ENCODE results near the gene MRRF.
"Not testable (repeated sequence)": the region's sequence is repeated elsewhere in the genome, so short reads cannot be mapped to it uniquely, and the experiment has no call there.

The MRRF gene

GRCh38 chr9:122322553-122322952 is 57.9 kb downstream of the MRRF start:
- no peak for DNase-seq (ENCODE audit: low read depth, low spot score)
- no peaks in the 10 kb centered on the region for H3K9me3 ChIP-seq (ENCODE audit: low read depth, low read length)
- TF ChIP-seq EZH2 (IDR thresholded peaks at IDR 0.05) (no peak), FOXP2 (optimal IDR thresholded peaks at IDR 0.05; ENCODE audit: control extremely low read depth, extremely low read length, insufficient read depth) (no peak), POLR2AphosphoS5 (IDR thresholded peaks at IDR 0.05; ENCODE audit: borderline replicate concordance, low read depth, low read length) (no peak)
- H3K27ac ChIP-seq: no peak overlapping the region
- H3K36me3 ChIP-seq (ENCODE audit: insufficient read depth, low read length): peaks cover 30% of the 10 kb centered on the region
- H3K9ac ChIP-seq (ENCODE audit: insufficient read length): no peak overlapping the region
- H3K4me3 ChIP-seq: no peak overlapping the region

GRCh38 chr9:122324665-122325064 is 60.0 kb downstream of the MRRF start:
- H3K9ac ChIP-seq (ENCODE audit: insufficient read length); H3K4me3 ChIP-seq; H3K9me3 ChIP-seq (ENCODE audit: low read depth, low read length); DNase-seq (ENCODE audit: low read depth, low spot score); H3K27ac ChIP-seq: not testable (repeated sequence)
- H3K36me3 ChIP-seq (ENCODE audit: insufficient read depth, low read length): peaks cover 30% of the 10 kb centered on the region

GRCh38 chr9:122325124-122325523 is 60.4 kb downstream of the MRRF start:
- no peak overlapping the region for H3K4me3 ChIP-seq
- no peak for TF ChIP-seq POLR2AphosphoS5 (IDR thresholded peaks at IDR 0.05; ENCODE audit: borderline replicate concordance, low read depth, low read length)
- no peaks in the 10 kb centered on the region for H3K9me3 ChIP-seq (ENCODE audit: low read depth, low read length)
- no peak for DNase-seq (ENCODE audit: low read depth, low spot score)
- H3K27ac ChIP-seq: no peak overlapping the region
- peaks cover 30% of the 10 kb centered on the region for H3K36me3 ChIP-seq (ENCODE audit: insufficient read depth, low read length)
- no peak overlapping the region for H3K9ac ChIP-seq (ENCODE audit: insufficient read length)

GRCh38 chr9:122327175-122327574 is 62.5 kb downstream of the MRRF start:
- Histone ChIP-seq H3K9ac (ENCODE audit: insufficient read length) (no peak overlapping the region), H3K9me3 (ENCODE audit: low read depth, low read length) (no peaks in the 10 kb centered on the region), H3K4me3 (no peak overlapping the region), H3K36me3 (ENCODE audit: insufficient read depth, low read length) (peaks cover 25% of the 10 kb centered on the region), H3K27ac (no peak overlapping the region)
- no peak for DNase-seq (ENCODE audit: low read depth, low spot score)
- TF ChIP-seq FOXP2 (optimal IDR thresholded peaks at IDR 0.05; ENCODE audit: control extremely low read depth, extremely low read length, insufficient read depth) (no peak), POLR2AphosphoS5 (IDR thresholded peaks at IDR 0.05; ENCODE audit: borderline replicate concordance, low read depth, low read length) (no peak), EZH2 (IDR thresholded peaks at IDR 0.05) (no peak)

- TF ChIP-seq POLR2AphosphoS5 (IDR thresholded peaks at IDR 0.05; ENCODE audit: borderline replicate concordance, low read depth, low read length) (no peak), FOXP2 (optimal IDR thresholded peaks at IDR 0.05; ENCODE audit: control extremely low read depth, extremely low read length, insufficient read depth) (no peak), EZH2 (IDR thresholded peaks at IDR 0.05) (no peak)
- no peak overlapping the region for H3K27ac ChIP-seq
- no peak for DNase-seq (ENCODE audit: low read depth, low spot score)
- no peak overlapping the region for H3K4me3 ChIP-seq
- no peaks in the 10 kb centered on the region for H3K9me3 ChIP-seq (ENCODE audit: low read depth, low read length)
- peaks cover 5% of the 10 kb centered on the region; the same call in 1 of the 2 replicates for H3K36me3 ChIP-seq (ENCODE audit: insufficient read depth, low read length)
- H3K9ac ChIP-seq (ENCODE audit: insufficient read length): no peak overlapping the region
Measured at GRCh38 chr9:122329597-122329996, 64.9 kb downstream of the MRRF start.

GRCh38 chr9:122330466-122330865 is 65.8 kb downstream of the MRRF start:
- H3K27ac ChIP-seq; H3K4me3 ChIP-seq; H3K9ac ChIP-seq (ENCODE audit: insufficient read length); DNase-seq (ENCODE audit: low read depth, low spot score); H3K9me3 ChIP-seq (ENCODE audit: low read depth, low read length); H3K36me3 ChIP-seq (ENCODE audit: insufficient read depth, low read length): not testable (repeated sequence)

GRCh38 chr9:122331523-122331927 is 66.8 kb downstream of the MRRF start:
- TF ChIP-seq FOXP2 (optimal IDR thresholded peaks at IDR 0.05; ENCODE audit: control extremely low read depth, extremely low read length, insufficient read depth): no peak
- no peak for TF ChIP-seq POLR2AphosphoS5 (IDR thresholded peaks at IDR 0.05; ENCODE audit: borderline replicate concordance, low read depth, low read length)
- no peak for TF ChIP-seq EZH2 (IDR thresholded peaks at IDR 0.05)
- peaks cover 4% of the 10 kb centered on the region; the same call in 1 of the 2 replicates for H3K36me3 ChIP-seq (ENCODE audit: insufficient read depth, low read length)
- H3K9ac ChIP-seq (ENCODE audit: insufficient read length): no peak overlapping the region
- DNase-seq (ENCODE audit: low read depth, low spot score): no peak
- no peak overlapping the region for H3K4me3 ChIP-seq
- H3K9me3 ChIP-seq (ENCODE audit: low read depth, low read length): no peaks in the 10 kb centered on the region
- H3K27ac ChIP-seq: no peak overlapping the region

- no peak for DNase-seq (ENCODE audit: low read depth, low spot score)
- H3K9ac ChIP-seq (ENCODE audit: insufficient read length): no peak overlapping the region
- no peaks in the 10 kb centered on the region for H3K9me3 ChIP-seq (ENCODE audit: low read depth, low read length)
- no peak overlapping the region for H3K4me3 ChIP-seq
- H3K27ac ChIP-seq: no peak overlapping the region
- TF ChIP-seq FOXP2 (optimal IDR thresholded peaks at IDR 0.05; ENCODE audit: control extremely low read depth, extremely low read length, insufficient read depth): no peak
- TF ChIP-seq POLR2AphosphoS5 (IDR thresholded peaks at IDR 0.05; ENCODE audit: borderline replicate concordance, low read depth, low read length): no peak
- H3K36me3 ChIP-seq (ENCODE audit: insufficient read depth, low read length): no peaks in the 10 kb centered on the region; the same call in 1 of the 2 replicates
Measured at GRCh38 chr9:122332083-122332482, 67.4 kb downstream of the MRRF start.

GRCh38 chr9:122332644-122333043 is 68.0 kb downstream of the MRRF start:
- no peak for DNase-seq (ENCODE audit: low read depth, low spot score)
- no peaks in the 10 kb centered on the region; the same call in 1 of the 2 replicates for H3K36me3 ChIP-seq (ENCODE audit: insufficient read depth, low read length)
- H3K9me3 ChIP-seq (ENCODE audit: low read depth, low read length): no peaks in the 10 kb centered on the region
- no peak overlapping the region for H3K9ac ChIP-seq (ENCODE audit: insufficient read length)
- no peak overlapping the region for H3K27ac ChIP-seq
- H3K4me3 ChIP-seq: no peak overlapping the region
- TF ChIP-seq POLR2AphosphoS5 (IDR thresholded peaks at IDR 0.05; ENCODE audit: borderline replicate concordance, low read depth, low read length): no peak
- TF ChIP-seq FOXP2 (optimal IDR thresholded peaks at IDR 0.05; ENCODE audit: control extremely low read depth, extremely low read length, insufficient read depth): no peak
- no peak for TF ChIP-seq EZH2 (IDR thresholded peaks at IDR 0.05)
